Neural progenitor cell (in vitro differentiated cells): ENCODE data around the gene ARFGAP1. TPM values are rescaled to one million over a fixed set of nuclear protein-coding genes. Genes with fewer than 3 reads are reported as not detected.

ENCODE experiments used
- DNase-seq: peaks from one replicate; pipeline ENCODE4 v3.0.0-alpha.2; 2016; ENCODE audit warnings: low spot score
- H2AFZ ChIP-seq: fragments of 200-600 bp; sonication (generic); replicated peaks from 2 replicates; pipeline ENCODE4 v1.6.1; 2016; ENCODE audit warnings: antibody characterized with exemption
- H3F3A ChIP-seq: fragments of 200-600 bp; sonication (generic); 2 replicates; pipeline ENCODE4 v1.6.1; 2016; ENCODE audit warnings: antibody characterized with exemption, low read depth
- H3K27ac ChIP-seq: fragments of 200-600 bp; sonication (generic); 2 replicates; pipeline ENCODE4 v1.5.1; 2016; ENCODE audit warnings: mild to moderate bottlenecking
- H3K27me3 ChIP-seq: fragments of 200-600 bp; sonication (generic); 2 replicates; pipeline ENCODE4 v1.6.1; 2016; ENCODE audit warnings: mild to moderate bottlenecking, moderate library complexity
- H3K36me3 ChIP-seq: fragments of 200-600 bp; sonication (generic); 2 replicates; pipeline ENCODE4 v1.5.1; 2016
- H3K4me1 ChIP-seq: fragments of 200-600 bp; sonication (generic); 2 replicates; pipeline ENCODE4 v1.6.1; 2016; ENCODE audit warnings: mixed run types
- H3K4me2 ChIP-seq: fragments of 200-600 bp; sonication (generic); 2 replicates; pipeline ENCODE4 v1.6.1; 2016
- H3K4me3 ChIP-seq: fragments of 200-600 bp; sonication (generic); 2 replicates; pipeline ENCODE4 v1.5.1; 2016
- H3K79me2 ChIP-seq: fragments of 200-600 bp; sonication (generic); 2 replicates; pipeline ENCODE4 v1.6.1; 2016; ENCODE audit warnings: low read depth
- H3K9ac ChIP-seq: fragments of 200-600 bp; sonication (generic); 2 replicates; pipeline ENCODE4 v1.6.1; 2016
- H3K9me3 ChIP-seq: fragments of 200-600 bp; sonication (generic); 2 replicates; pipeline ENCODE4 v1.5.1; 2016; ENCODE audit warnings: low read depth
- H4K20me1 ChIP-seq: fragments of 200-600 bp; sonication (generic); 2 replicates; pipeline ENCODE4 v1.6.1; 2016; ENCODE audit warnings: low read depth
- H3K27ac Mint-ChIP-seq: 3 replicates; pipeline ENCODE4 v1.8.0; 2021; ENCODE audit warnings: mixed read lengths
- H3K27me3 Mint-ChIP-seq: 2 replicates; pipeline ENCODE4 v1.8.0; 2022; ENCODE audit warnings: low read depth, mild to moderate bottlenecking, inconsistent platforms, moderate library complexity, mixed read lengths; ENCODE audit not compliant: insufficient read depth
- H3K36me3 Mint-ChIP-seq: 3 replicates; pipeline ENCODE4 v1.8.0; 2021; ENCODE audit warnings: mixed read lengths
- H3K4me1 Mint-ChIP-seq: 3 replicates; pipeline ENCODE4 v1.8.0; 2021; ENCODE audit warnings: mixed read lengths
- H3K4me3 Mint-ChIP-seq: 3 replicates; pipeline ENCODE4 v1.8.0; 2021; ENCODE audit warnings: mild to moderate bottlenecking, moderate library complexity, mixed read lengths
- H3K9me3 Mint-ChIP-seq: 3 replicates; pipeline ENCODE4 v1.8.0; 2020; ENCODE audit warnings: mixed read lengths
- EZH2 ChIP-seq: fragments of 200-600 bp; sonication (generic); IDR thresholded peaks from 2 replicates; pipeline ENCODE4 v1.6.1; 2017; ENCODE audit warnings: antibody characterized with exemption, mild to moderate bottlenecking, moderate library complexity
- EZH2phosphoT487 ChIP-seq: fragments of 200-600 bp; sonication (generic); IDR thresholded peaks from 2 replicates; pipeline ENCODE4 v1.6.1; 2017; ENCODE audit warnings: antibody characterized with exemption
- total RNA-seq: library from RNA; depleted of rRNA; stranded (reverse); fragments of >200 nt; gene quantifications from 2 replicates; pipeline ENCODE4 v1.2.3, GENCODE V29; 2015; ENCODE audit warnings: low replicate concordance
- TF ChIP-seq, protein P1 (sequence below): fragments of 200-600 bp; sonication (generic); IDR thresholded peaks from 2 replicates; pipeline ENCODE4 v1.5.1; 2017; ENCODE audit warnings: antibody characterized with exemption, mild to moderate bottlenecking

Gene ARFGAP1
- total RNA-seq, 1 donor from 2014 or later = 43.7 TPM

DNA sequence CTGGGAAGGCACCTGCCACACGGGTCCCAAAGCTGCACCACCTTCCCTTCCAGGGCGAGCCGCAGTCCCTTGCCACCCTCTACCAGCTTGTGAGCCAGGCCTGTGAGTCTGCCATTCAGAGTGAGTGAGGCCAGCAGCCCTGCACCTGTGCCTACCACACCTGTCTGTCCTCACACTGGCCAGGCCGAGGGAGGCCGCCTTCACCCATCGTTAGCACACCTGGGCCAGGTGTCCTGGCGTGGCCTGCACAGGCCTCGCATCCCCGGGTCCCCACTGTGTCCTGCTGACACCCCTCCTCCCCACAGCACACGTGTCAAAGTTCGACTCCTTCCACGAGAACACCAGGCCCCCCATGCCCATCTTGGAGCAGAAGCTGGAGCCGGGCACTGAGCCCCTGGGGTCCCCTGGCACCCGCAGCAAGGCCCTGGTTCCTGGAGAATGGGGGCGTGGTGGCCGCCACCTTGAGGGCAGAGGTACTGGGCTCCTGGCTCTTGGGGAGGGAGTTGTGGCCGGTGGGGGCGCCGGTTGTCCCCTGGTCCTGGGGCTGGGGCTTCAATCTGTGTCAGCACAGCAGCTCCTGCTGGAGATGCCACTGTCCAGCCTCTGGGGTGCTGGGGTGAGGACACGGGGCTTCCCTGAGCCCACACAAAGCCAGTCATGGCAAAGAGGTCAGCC is 55.5 kb downstream of the ARFGAP1 start:
- H3K4me1 Mint-ChIP-seq = peaks cover 13% of the 10 kb centered on the region
- no peaks in the 10 kb centered on the region for H3K4me1 ChIP-seq
- no peak overlapping the region for H3K9ac ChIP-seq
- no peak overlapping the region for H3K27ac ChIP-seq
- peaks cover 6% of the 10 kb centered on the region for H3K9me3 Mint-ChIP-seq
- peaks cover 12% of the 10 kb centered on the region for H3K27me3 ChIP-seq
- no peak overlapping the region for H2AFZ ChIP-seq
- TF ChIP-seq EZH2phosphoT487 (no peak), EZH2 (no peak)
- TF ChIP-seq, protein P1, sequence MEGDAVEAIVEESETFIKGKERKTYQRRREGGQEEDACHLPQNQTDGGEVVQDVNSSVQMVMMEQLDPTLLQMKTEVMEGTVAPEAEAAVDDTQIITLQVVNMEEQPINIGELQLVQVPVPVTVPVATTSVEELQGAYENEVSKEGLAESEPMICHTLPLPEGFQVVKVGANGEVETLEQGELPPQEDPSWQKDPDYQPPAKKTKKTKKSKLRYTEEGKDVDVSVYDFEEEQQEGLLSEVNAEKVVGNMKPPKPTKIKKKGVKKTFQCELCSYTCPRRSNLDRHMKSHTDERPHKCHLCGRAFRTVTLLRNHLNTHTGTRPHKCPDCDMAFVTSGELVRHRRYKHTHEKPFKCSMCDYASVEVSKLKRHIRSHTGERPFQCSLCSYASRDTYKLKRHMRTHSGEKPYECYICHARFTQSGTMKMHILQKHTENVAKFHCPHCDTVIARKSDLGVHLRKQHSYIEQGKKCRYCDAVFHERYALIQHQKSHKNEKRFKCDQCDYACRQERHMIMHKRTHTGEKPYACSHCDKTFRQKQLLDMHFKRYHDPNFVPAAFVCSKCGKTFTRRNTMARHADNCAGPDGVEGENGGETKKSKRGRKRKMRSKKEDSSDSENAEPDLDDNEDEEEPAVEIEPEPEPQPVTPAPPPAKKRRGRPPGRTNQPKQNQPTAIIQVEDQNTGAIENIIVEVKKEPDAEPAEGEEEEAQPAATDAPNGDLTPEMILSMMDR = no peak
- no peak overlapping the region for H3K4me3 Mint-ChIP-seq
- H3K9me3 ChIP-seq = no peaks in the 10 kb centered on the region
- H4K20me1 ChIP-seq = no peaks in the 10 kb centered on the region
- no peaks in the 10 kb centered on the region for H3F3A ChIP-seq
- no peak overlapping the region for H3K4me2 ChIP-seq
- no peak overlapping the region for H3K4me3 ChIP-seq
- no peaks in the 10 kb centered on the region for H3K79me2 ChIP-seq
- no peaks in the 10 kb centered on the region for H3K36me3 ChIP-seq
- peaks cover 10% of the 10 kb centered on the region for H3K27me3 Mint-ChIP-seq
- H3K36me3 Mint-ChIP-seq = peaks cover 5% of the 10 kb centered on the region
- DNase-seq = no peak
- H3K27ac Mint-ChIP-seq = no peak overlapping the region

DNA sequence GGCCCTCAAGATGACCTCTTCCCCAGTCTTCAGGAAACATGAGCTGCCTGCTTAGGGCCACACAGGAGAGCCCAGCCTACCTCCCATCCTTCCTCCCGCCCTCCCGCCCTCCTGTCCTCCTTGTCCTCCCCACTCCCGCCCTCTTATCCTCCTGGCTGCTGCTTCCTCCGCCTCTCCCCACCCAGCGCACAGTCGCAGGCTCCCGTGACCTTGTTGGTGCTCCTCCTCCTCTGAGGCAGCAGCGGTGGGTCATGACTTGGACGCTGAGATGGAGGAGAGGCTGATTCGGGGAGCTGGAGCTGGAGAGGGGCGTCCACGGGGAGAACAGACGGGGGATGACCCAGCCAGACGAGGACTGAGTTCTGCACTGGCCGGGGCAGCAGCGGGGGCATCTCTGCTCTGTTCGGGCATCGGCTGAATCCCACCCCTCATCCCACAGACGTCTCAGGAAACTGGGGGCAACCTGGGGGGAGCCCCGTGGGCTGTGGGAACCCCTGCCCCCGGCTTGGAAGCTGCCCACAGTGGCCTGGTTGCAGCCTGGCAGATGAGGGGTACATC is 56.2 kb downstream of the ARFGAP1 start:
- H3K36me3 Mint-ChIP-seq = peaks cover 5% of the 10 kb centered on the region
- H3K27me3 ChIP-seq = peaks cover 6% of the 10 kb centered on the region
- no peaks in the 10 kb centered on the region for H3F3A ChIP-seq
- no peaks in the 10 kb centered on the region for H3K9me3 ChIP-seq
- no peak overlapping the region for H3K27ac ChIP-seq
- H3K79me2 ChIP-seq = no peaks in the 10 kb centered on the region
- no peak overlapping the region for H3K27ac Mint-ChIP-seq
- peaks cover 6% of the 10 kb centered on the region for H3K9me3 Mint-ChIP-seq
- no peak overlapping the region for H3K4me3 Mint-ChIP-seq
- H3K27me3 Mint-ChIP-seq = peaks cover 10% of the 10 kb centered on the region
- TF ChIP-seq, protein P1 = no peak
- TF ChIP-seq EZH2phosphoT487 = no peak
- TF ChIP-seq EZH2 = no peak
- no peak overlapping the region for H2AFZ ChIP-seq
- H3K4me1 ChIP-seq = no peaks in the 10 kb centered on the region
- H3K36me3 ChIP-seq = no peaks in the 10 kb centered on the region
- no peak overlapping the region for H3K4me2 ChIP-seq
- no peak for DNase-seq
- H3K4me1 Mint-ChIP-seq = peaks cover 9% of the 10 kb centered on the region
- no peak overlapping the region for H3K9ac ChIP-seq
- no peak overlapping the region for H3K4me3 ChIP-seq
- H4K20me1 ChIP-seq = no peaks in the 10 kb centered on the region

DNA sequence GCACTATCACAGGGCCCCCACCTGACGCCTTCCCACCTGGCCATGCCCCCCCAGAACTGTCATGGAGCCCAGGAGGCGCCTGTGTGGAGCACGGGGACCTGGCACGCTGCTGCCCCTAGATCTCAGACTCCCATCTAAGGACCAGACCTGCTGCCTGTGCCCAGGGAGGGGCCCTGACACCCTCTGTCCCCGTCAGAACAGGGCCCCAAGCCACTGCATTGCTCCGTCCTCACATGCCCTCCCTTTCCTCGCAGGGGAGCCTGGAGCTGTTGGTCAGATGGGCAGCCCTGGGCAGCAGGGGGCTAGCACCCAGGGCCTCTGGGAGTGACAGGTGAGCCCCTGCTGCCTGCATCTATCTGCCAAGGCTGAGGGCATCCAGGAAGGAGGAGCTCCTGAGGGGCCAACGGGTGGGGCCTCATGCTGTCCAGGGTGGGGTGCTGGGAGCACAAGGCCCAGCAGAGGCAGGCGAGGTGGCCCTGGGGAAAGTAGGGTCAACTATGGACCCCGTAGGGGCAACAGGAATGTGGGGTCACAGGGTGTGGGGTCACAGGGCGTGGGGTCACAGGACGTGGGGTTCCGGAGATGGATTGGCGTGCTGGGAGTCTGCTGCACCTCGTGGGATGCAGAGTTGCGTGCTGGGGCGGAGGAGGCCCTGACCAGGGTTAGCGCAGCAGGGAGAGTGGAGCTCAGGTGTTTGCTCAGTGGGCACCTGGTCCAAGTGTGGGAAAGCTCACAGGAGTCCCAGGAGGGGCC is 56.9 kb downstream of the ARFGAP1 start:
- H3K79me2 ChIP-seq = no peaks in the 10 kb centered on the region
- Mint-ChIP-seq H3K9me3 (peaks cover 8% of the 10 kb centered on the region), H3K4me1 (peaks cover 5% of the 10 kb centered on the region), H3K27me3 (peaks cover 10% of the 10 kb centered on the region), H3K36me3 (peaks cover 7% of the 10 kb centered on the region), H3K27ac (no peak overlapping the region), H3K4me3 (peak overlapping the region; percentile 43)
- no peaks in the 10 kb centered on the region for H3K4me1 ChIP-seq
- TF ChIP-seq EZH2phosphoT487 (no peak), EZH2 (no peak)
- TF ChIP-seq, protein P1 = no peak
- H3K27ac ChIP-seq = no peak overlapping the region
- H3K4me3 ChIP-seq = no peak overlapping the region
- H3K27me3 ChIP-seq = no peaks in the 10 kb centered on the region
- DNase-seq = no peak
- H3K9me3 ChIP-seq = no peaks in the 10 kb centered on the region
- H3K4me2 ChIP-seq = no peak overlapping the region
- H3K36me3 ChIP-seq = no peaks in the 10 kb centered on the region
- H2AFZ ChIP-seq = no peak overlapping the region
- no peaks in the 10 kb centered on the region for H4K20me1 ChIP-seq
- no peak overlapping the region for H3K9ac ChIP-seq
- H3F3A ChIP-seq = no peaks in the 10 kb centered on the region
